SK-N-SH (cell line): Measurements from ENCODE around the gene OTOP2. TPM values are rescaled to one million over a fixed set of nuclear protein-coding genes. Genes with fewer than 3 reads are reported as not detected.

Experiments
- CTCF ChIA-PET: fragments of 300-600, 350-600 bp; formaldehyde crosslinking; extraction: SDS; loops from one replicate; lab custom pipeline; 2021; lab: Yijun Ruan, JAX
- POLR2A ChIA-PET: fragments of 350-600 bp; sonication (Branson Sonifier 250); formaldehyde crosslinking; extraction: SDS; loops from one replicate; lab custom pipeline; 2020; ENCODE audit warnings: antibody characterized with exemption, inconsistent platforms; lab: Yijun Ruan, JAX
- DNase-seq: peaks from one replicate; pipeline ENCODE4 v3.0.0; 2012
- H2AFZ ChIP-seq: fragments of 200-600 bp; sonication (generic); 2 replicates; pipeline ENCODE4 v1.8.1; 2016; ENCODE audit warnings: antibody characterized with exemption, mild to moderate bottlenecking, low read depth
- H3F3A ChIP-seq: fragments of 200-600 bp; sonication (generic); replicated peaks from 2 replicates; pipeline ENCODE3; 2016; ENCODE audit warnings: antibody characterized with exemption, mild to moderate bottlenecking; ENCODE audit not compliant: insufficient read depth
- H3K27ac ChIP-seq, 2 experiments: fragments of 200-500 bp in 1 of 2; fragments of 200-600 bp in 1 of 2; sonication (Bioruptor generic) in 1 of 2; sonication (generic), shearing (Covaris generic) in 1 of 2; 2 replicates each; pipeline versions ENCODE4 v1.5.1 to v1.6.1; 2014 to 2016; ENCODE audit warnings: low read depth in 2 of 2, inconsistent platforms in 1 of 2, low read length in 1 of 2, mild to moderate bottlenecking in 1 of 2, mixed read lengths in 1 of 2
- H3K27me3 ChIP-seq: fragments of 200-600 bp; sonication (generic), shearing (Covaris generic); 2 replicates; pipeline ENCODE4 v1.6.1; 2016; ENCODE audit warnings: mixed run types; ENCODE audit not compliant: insufficient read depth
- H3K36me3 ChIP-seq, 2 experiments: fragments of 200-500 bp in 1 of 2; fragments of 200-600 bp in 1 of 2; sonication (Bioruptor generic) in 1 of 2; sonication (generic) in 1 of 2; replicated peaks in 1 of 2; 2 replicates each; pipeline versions ENCODE3 to v1.5.1; 2014 to 2016; ENCODE audit warnings: low read length in 1 of 2, mild to moderate bottlenecking in 1 of 2; ENCODE audit not compliant: insufficient read depth in 2 of 2, control insufficient read depth in 1 of 2
- H3K4me1 ChIP-seq, 2 experiments: fragments of 200-500 bp in 1 of 2; fragments of 200-600 bp in 1 of 2; sonication (Bioruptor generic) in 1 of 2; sonication (generic), shearing (Covaris generic) in 1 of 2; 2 replicates each; pipeline versions ENCODE4 v1.5.1 to v1.6.1; 2014 to 2016; ENCODE audit warnings: low read depth in 1 of 2, low read length in 1 of 2, mixed run types in 1 of 2; ENCODE audit not compliant: insufficient read depth in 2 of 2, control insufficient read depth in 1 of 2
- H3K4me2 ChIP-seq: fragments of 200-600 bp; sonication (generic), shearing (Covaris generic); 2 replicates; pipeline ENCODE4 v1.6.1; 2017; ENCODE audit warnings: mixed run types
- H3K4me3 ChIP-seq, 2 experiments: fragments of 200-500 bp in 1 of 2; fragments of 200-600 bp in 1 of 2; sonication (Bioruptor generic) in 1 of 2; sonication (generic), shearing (Covaris generic) in 1 of 2; 2 replicates each; pipeline versions ENCODE4 v1.5.1 to v1.8.1; 2014 to 2016; ENCODE audit warnings: low read depth in 2 of 2, inconsistent platforms in 1 of 2, low read length in 1 of 2, mild to moderate bottlenecking in 1 of 2, mixed read lengths in 1 of 2, moderate library complexity in 1 of 2
- H3K79me2 ChIP-seq: fragments of 200-600 bp; sonication (generic); 2 replicates; pipeline ENCODE4 v1.8.1; 2017; ENCODE audit warnings: mild to moderate bottlenecking; ENCODE audit not compliant: insufficient read depth
- H3K9ac ChIP-seq: fragments of 200-600 bp; sonication (generic); 2 replicates; pipeline ENCODE4 v1.6.1; 2017; ENCODE audit warnings: mixed run types
- H3K9me2 ChIP-seq: fragments of 200-600 bp; sonication (generic); 2 replicates; pipeline ENCODE4 v1.6.1; 2017; ENCODE audit warnings: mixed run types
- H3K9me3 ChIP-seq: fragments of 200-600 bp; sonication (generic); 2 replicates; pipeline ENCODE4 v1.6.1; 2017; ENCODE audit warnings: mixed run types, mild to moderate bottlenecking, moderate library complexity
- H4K20me1 ChIP-seq: fragments of 200-600 bp; sonication (generic); 2 replicates; pipeline ENCODE4 v1.6.1; 2017; ENCODE audit warnings: mild to moderate bottlenecking, mixed run types; ENCODE audit not compliant: insufficient read depth
- EP300 ChIP-seq, 2 experiments: IDR thresholded peaks; 2 replicates each; pipeline versions ENCODE4 v1.4.0 to v1.6.1; 2012; ENCODE audit warnings: borderline replicate concordance in 1 of 2, low read depth in 1 of 2, low read length in 1 of 2
- EZH2phosphoT487 ChIP-seq: fragments of 200-600 bp; sonication (generic); IDR thresholded peaks from 2 replicates; pipeline ENCODE4 v1.6.1; 2017; ENCODE audit warnings: low read depth, mixed run types, mild to moderate bottlenecking, antibody characterized with exemption, moderate library complexity, borderline replicate concordance
- MEF2A ChIP-seq: IDR thresholded peaks from 2 replicates; pipeline ENCODE4 v1.4.0; 2012; ENCODE audit warnings: low read depth, borderline replicate concordance
- NRF1 ChIP-seq: IDR thresholded peaks from 2 replicates; pipeline ENCODE4 v1.6.1; 2012; ENCODE audit warnings: low read depth, mild to moderate bottlenecking, low read length
- POLR2AphosphoS5 ChIP-seq: IDR thresholded peaks from 2 replicates; pipeline ENCODE4 v1.6.1; 2012; ENCODE audit warnings: low read depth, low read length
- RCOR1 ChIP-seq: fragments of 150-350 bp; IDR thresholded peaks from 2 replicates; pipeline ENCODE4 v1.6.1; 2017; ENCODE audit warnings: antibody characterized with exemption, low read length
- SMC3 ChIP-seq: IDR thresholded peaks from 2 replicates; pipeline ENCODE4 v1.6.1; 2012; ENCODE audit warnings: low read depth, low read length, improper control_type of control experiment
- YY1 ChIP-seq: IDR thresholded peaks from 2 replicates; pipeline ENCODE4 v1.4.0; 2012; ENCODE audit warnings: low read depth, mild to moderate bottlenecking
- WGBS: methylation state at CpG from one replicate; pipeline ENCODE4 v1.1.6; 2017; ENCODE audit warnings: low lambda C conversion rate; 5-methylcytosine and 5-hydroxymethylcytosine counted together
- polyA plus RNA-seq, 3 experiments: library from polyadenylated mRNA; depleted of rRNA; stranded (reverse); fragments of >200 nt; gene quantifications; 2 replicates each; pipeline ENCODE4 v1.2.3, GENCODE V29; 2012
- TF ChIP-seq, protein P1 (sequence below): IDR thresholded peaks from 2 replicates; pipeline ENCODE4 v1.6.1; 2012; ENCODE audit warnings: mild to moderate bottlenecking, low read depth, low read length, moderate library complexity
- TF ChIP-seq, protein P2 (sequence below): IDR thresholded peaks from 2 replicates; pipeline ENCODE4 v1.4.0; 2012; ENCODE audit warnings: low read depth

OTOP2 gene
- polyA plus RNA-seq, 1 of the 3 experiments (the other 2 are of a cell fraction), result not detected

DNA sequence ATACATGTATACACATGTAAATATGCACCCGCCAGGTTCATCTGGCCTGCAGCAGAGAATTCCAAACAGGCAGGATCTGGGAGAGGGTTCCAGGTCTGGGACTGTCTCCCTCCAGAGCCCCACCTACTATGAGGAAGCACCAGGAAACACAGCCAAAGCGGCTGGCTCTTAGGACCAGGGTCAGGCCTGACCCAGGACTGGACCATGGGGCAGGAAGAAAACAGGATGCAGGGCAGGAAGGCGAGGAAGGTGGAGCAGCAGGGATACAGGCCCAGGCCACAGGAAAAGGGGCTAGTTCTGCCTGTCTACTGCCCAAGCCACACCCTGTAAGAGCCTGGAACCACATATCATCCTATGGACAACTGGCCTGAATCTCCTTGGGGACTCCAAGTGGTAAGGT lies 46.3 kb downstream of the OTOP2 start (continued):
- TF ChIP-seq SMC3 (no peak), MEF2A (no peak)

DNA sequence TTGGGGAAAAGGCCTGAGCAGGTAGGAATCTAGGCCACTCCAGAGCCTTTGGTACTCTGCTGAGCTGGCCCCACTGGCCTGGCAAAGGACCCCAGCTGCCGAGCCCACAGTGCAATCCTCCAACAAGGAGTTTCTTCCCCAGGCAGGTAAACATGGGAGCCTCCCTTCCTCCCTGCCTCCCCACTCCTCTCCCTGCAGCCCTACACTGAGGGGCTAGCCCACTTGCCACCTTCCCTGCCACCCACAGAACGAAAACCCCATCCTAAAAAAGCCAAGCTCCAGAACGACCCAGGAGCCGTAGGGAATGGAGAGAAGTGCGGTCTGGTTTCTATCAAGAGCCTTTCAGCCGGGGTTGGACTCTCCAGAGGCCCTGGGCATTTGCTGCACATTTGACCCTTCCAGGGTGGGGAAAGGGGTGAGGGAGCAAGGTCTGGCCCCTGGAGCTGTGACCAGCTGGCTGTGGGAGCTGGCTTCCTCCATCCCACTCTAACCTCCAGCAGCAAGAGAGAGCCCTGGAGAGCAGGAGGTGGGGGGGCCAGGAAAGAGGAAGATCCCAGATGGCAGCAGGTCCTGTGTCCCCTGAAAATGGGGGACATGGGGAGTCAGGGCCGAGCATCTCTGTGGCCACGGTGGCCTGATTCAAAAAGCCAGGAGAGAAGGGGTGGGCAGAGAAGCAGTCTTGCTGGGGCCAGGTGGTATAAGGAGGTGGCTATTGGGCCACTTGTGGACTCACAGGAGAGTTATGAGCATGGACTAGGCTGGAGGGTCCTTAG lies 47.2 kb downstream of the OTOP2 start:
- TF ChIP-seq RCOR1, result peak; percentile 72; the same call in 1 of the 2 replicates
- peak in 1 of 2 experiments; percentile 82; a peak in 2 of 4 replicates for TF ChIP-seq EP300 (IDR thresholded peaks at IDR 0.05; ENCODE audit: borderline replicate concordance in 1 of 2, low read depth in 1 of 2, low read length in 1 of 2)
- no peak for TF ChIP-seq POLR2AphosphoS5
- TF ChIP-seq, protein P1, sequence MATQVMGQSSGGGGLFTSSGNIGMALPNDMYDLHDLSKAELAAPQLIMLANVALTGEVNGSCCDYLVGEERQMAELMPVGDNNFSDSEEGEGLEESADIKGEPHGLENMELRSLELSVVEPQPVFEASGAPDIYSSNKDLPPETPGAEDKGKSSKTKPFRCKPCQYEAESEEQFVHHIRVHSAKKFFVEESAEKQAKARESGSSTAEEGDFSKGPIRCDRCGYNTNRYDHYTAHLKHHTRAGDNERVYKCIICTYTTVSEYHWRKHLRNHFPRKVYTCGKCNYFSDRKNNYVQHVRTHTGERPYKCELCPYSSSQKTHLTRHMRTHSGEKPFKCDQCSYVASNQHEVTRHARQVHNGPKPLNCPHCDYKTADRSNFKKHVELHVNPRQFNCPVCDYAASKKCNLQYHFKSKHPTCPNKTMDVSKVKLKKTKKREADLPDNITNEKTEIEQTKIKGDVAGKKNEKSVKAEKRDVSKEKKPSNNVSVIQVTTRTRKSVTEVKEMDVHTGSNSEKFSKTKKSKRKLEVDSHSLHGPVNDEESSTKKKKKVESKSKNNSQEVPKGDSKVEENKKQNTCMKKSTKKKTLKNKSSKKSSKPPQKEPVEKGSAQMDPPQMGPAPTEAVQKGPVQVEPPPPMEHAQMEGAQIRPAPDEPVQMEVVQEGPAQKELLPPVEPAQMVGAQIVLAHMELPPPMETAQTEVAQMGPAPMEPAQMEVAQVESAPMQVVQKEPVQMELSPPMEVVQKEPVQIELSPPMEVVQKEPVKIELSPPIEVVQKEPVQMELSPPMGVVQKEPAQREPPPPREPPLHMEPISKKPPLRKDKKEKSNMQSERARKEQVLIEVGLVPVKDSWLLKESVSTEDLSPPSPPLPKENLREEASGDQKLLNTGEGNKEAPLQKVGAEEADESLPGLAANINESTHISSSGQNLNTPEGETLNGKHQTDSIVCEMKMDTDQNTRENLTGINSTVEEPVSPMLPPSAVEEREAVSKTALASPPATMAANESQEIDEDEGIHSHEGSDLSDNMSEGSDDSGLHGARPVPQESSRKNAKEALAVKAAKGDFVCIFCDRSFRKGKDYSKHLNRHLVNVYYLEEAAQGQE, result no peak
- no peak for TF ChIP-seq EZH2phosphoT487
- Histone ChIP-seq H3K27me3 (peaks cover 26% of the 10 kb centered on the region), H3K27ac (peak overlapping the region in 1 of 2 experiments; percentile 85; a peak in 2 of 4 replicates), H3K9me2 (no peaks in the 10 kb centered on the region), H3K9ac (no peak overlapping the region), H2AFZ (no peak overlapping the region), H3K4me3 (peak overlapping the region; percentile 54 to 70; a peak in 3 of 4 replicates), H3K9me3 (no peaks in the 10 kb centered on the region), H3K4me1 (peaks cover 0 to 22% of the 10 kb centered on the region in 2 experiments; a peak in 1 of 4 replicates), H3K79me2 (no peaks in the 10 kb centered on the region), H3F3A (peaks cover 5% of the 10 kb centered on the region), H4K20me1 (no peaks in the 10 kb centered on the region), H3K4me2 (no peak overlapping the region), H3K36me3 (no peaks in the 10 kb centered on the region)
- DNase-seq, result peak; percentile 91
- POLR2A ChIA-PET, result interaction anchor here (0.5 to 6.7 kb wide), 15 partner anchors 9 to 591 kb away, joined by 3 to 97 read pairs (median 4); partner anchors contain the start of genes CDR2L, MRPL58 and NT5C
- 88% methylated on average over 7 of the region's 8 CpGs for WGBS
- CTCF ChIA-PET, result interaction anchor here (0.5 to 12.5 kb wide), 17 partner anchors 9 to 904 kb away, joined by 3 to 219 read pairs (median 4); partner anchors contain the start of genes CDR2L, MIF4GD, MRPL58 and OTOP2

DNA sequence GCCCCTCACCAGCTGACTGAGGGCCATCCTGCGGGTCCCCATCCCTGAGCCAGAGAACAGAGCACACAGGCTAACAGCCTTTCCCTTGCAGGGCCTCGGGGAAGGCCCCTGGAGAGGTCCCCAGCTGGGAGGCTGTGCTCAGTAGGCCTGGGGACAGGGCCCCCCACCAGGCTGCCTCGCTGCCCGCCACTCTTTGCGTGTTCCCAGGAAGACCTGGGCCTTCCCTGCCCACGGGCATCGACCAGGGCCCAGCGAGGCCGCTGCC lies 47.7 kb downstream of the OTOP2 start:
- peak overlapping the region; percentile 54 to 70; a peak in 3 of 4 replicates for H3K4me3 ChIP-seq
- no peaks in the 10 kb centered on the region for H3K9me3 ChIP-seq
- peak overlapping the region; percentile 54; the same call in 1 of the 2 replicates for H2AFZ ChIP-seq
- TF ChIP-seq, protein P2, sequence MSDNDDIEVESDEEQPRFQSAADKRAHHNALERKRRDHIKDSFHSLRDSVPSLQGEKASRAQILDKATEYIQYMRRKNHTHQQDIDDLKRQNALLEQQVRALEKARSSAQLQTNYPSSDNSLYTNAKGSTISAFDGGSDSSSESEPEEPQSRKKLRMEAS, result no peak
- TF ChIP-seq YY1, result no peak
- TF ChIP-seq NRF1, result no peak
- no peaks in the 10 kb centered on the region for H3K36me3 ChIP-seq
- H3K9ac ChIP-seq, result no peak overlapping the region
- DNase-seq, result no peak
- 28% methylated on average over 9 of the region's 9 CpGs for WGBS
- H3K79me2 ChIP-seq, result no peaks in the 10 kb centered on the region
- peaks cover 5% of the 10 kb centered on the region for H3F3A ChIP-seq
- no peaks in the 10 kb centered on the region for H4K20me1 ChIP-seq
- H3K27me3 ChIP-seq, result peaks cover 26% of the 10 kb centered on the region
- peak overlapping the region; percentile 96 for H3K4me2 ChIP-seq
- peaks cover 0 to 22% of the 10 kb centered on the region in 2 experiments; a peak in 1 of 4 replicates for H3K4me1 ChIP-seq
- H3K27ac ChIP-seq, result peak overlapping the region in 1 of 2 experiments; percentile 85; a peak in 2 of 4 replicates
- ChIA-PET POLR2A (interaction anchor here (0.5 to 6.7 kb wide), 13 partner anchors 9 to 423 kb away, joined by 3 to 97 read pairs (median 4); partner anchors contain the start of genes CDR2L, MRPL58 and NT5C), CTCF (interaction anchor here (0.8 to 12.5 kb wide), 11 partner anchors 11 to 904 kb away, joined by 3 to 219 read pairs (median 5); partner anchors contain the start of genes CDR2L, MIF4GD, MRPL58 and OTOP2)
- H3K9me2 ChIP-seq, result no peaks in the 10 kb centered on the region
